Amniotic epithelial cell (primary cell): Measurements from ENCODE around the gene BRME1.
A peak's percentile ranks its signal among the peaks of the same experiment; 100 is the strongest.
"Not testable (repeated sequence)": the region's sequence is repeated elsewhere in the genome, so short reads cannot be mapped to it uniquely, and the experiment has no call there.

Experiments used
- DNase-seq: peaks from one replicate; pipeline ENCODE4 v3.0.0-alpha.2; 2010; ENCODE audit warnings: low read depth

Gene BRME1

GRCh38 chr19:13865571-13866462 is 40.1 kb downstream of the BRME1 start:
- no peak for DNase-seq

- DNase-seq, result no peak
Observed at GRCh38 chr19:13864667-13865570, 41.0 kb downstream of the BRME1 start.

- DNase-seq, result no peak
Observed at GRCh38 chr19:13864046-13864666, 41.8 kb downstream of the BRME1 start.

- DNase-seq, result peak; percentile 91
Observed at GRCh38 chr19:13861714-13862531, 44.0 kb downstream of the BRME1 start.

GRCh38 chr19:13861392-13861713 is 44.6 kb downstream of the BRME1 start:
- no peak for DNase-seq

- no peak for DNase-seq
Observed at GRCh38 chr19:13860679-13861391, 45.1 kb downstream of the BRME1 start.

GRCh38 chr19:13859361-13859880 is 46.5 kb downstream of the BRME1 start:
- peak; percentile 46 for DNase-seq

GRCh38 chr19:13856497-13856896 is 49.4 kb downstream of the BRME1 start:
- DNase-seq, result no peak

- not testable (repeated sequence) for DNase-seq
Observed at GRCh38 chr19:13852171-13852707, 53.7 kb downstream of the BRME1 start.

- not testable (repeated sequence) for DNase-seq
Observed at GRCh38 chr19:13851734-13852114, 54.2 kb downstream of the BRME1 start.

- peak; percentile 85 for DNase-seq
Observed at GRCh38 chr19:13850910-13851733, 54.8 kb downstream of the BRME1 start.

- peak; percentile 52 for DNase-seq
Observed at GRCh38 chr19:13849991-13850909, 55.7 kb downstream of the BRME1 start.

GRCh38 chr19:13848798-13849676 is 56.9 kb downstream of the BRME1 start:
- DNase-seq, result no peak

- no peak for DNase-seq
Observed at GRCh38 chr19:13848340-13848677, 57.6 kb downstream of the BRME1 start.

GRCh38 chr19:13847407-13848339 is 58.2 kb downstream of the BRME1 start:
- peak; percentile 87 for DNase-seq
